PFSK-1 (cell line): Measurements from ENCODE around the gene GABRA1.

Experiments
- FOXP2 ChIP-seq: optimal IDR thresholded peaks from 2 replicates; pipeline ENCODE3; 2011; ENCODE audit warnings: borderline replicate concordance, control low read depth, inconsistent platforms; ENCODE audit not compliant: insufficient read depth; ENCODE audit errors: extremely low read length, extremely low read depth
- POLR2AphosphoS5 ChIP-seq: IDR thresholded peaks from 2 replicates; pipeline ENCODE4 v1.6.1; 2012; ENCODE audit warnings: low read depth, mild to moderate bottlenecking, control low read depth, low read length, moderate library complexity
- SIN3A ChIP-seq: IDR thresholded peaks from 2 replicates; pipeline ENCODE4 v1.6.1; 2012; ENCODE audit warnings: mild to moderate bottlenecking, low read length, moderate library complexity, borderline replicate concordance; ENCODE audit not compliant: insufficient read depth
- TAF1 ChIP-seq: IDR thresholded peaks from 2 replicates; pipeline ENCODE4 v1.6.1; 2012; ENCODE audit warnings: low read length, control low read depth, borderline replicate concordance; ENCODE audit not compliant: insufficient read depth
- TF ChIP-seq, protein P1 (sequence below), 2 experiments: IDR thresholded peaks; 2 replicates each; pipeline versions ENCODE4 v1.6.1 to v1.8.0; 2011 to 2012; ENCODE audit warnings: low read depth in 2 of 2, low read length in 2 of 2, control low read depth in 1 of 2, inconsistent platforms in 1 of 2, mild to moderate bottlenecking in 1 of 2, moderate library complexity in 1 of 2; ENCODE audit not compliant: insufficient read depth in 1 of 2

The GABRA1 gene

DNA sequence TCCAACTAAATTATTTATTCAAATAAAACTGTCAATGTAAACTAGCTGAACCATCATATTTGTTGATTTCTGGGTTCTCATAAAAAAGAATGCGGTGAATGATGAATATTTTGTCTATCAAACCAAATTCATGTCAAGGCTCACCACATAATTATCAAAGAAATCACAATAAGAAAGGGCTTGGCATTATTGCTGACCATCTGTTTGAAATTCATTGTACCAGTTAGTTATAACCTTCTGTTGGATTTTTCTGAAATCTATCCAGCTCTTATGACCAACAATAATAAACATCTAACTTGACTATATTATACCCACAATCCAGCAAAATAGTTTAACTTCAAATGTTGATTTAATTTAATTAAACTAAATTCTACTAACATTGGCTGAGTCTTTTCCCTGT is 53.1 kb downstream of the GABRA1 start:
- no peak for TF ChIP-seq SIN3A
- no peak for TF ChIP-seq FOXP2
- TF ChIP-seq, protein P1, sequence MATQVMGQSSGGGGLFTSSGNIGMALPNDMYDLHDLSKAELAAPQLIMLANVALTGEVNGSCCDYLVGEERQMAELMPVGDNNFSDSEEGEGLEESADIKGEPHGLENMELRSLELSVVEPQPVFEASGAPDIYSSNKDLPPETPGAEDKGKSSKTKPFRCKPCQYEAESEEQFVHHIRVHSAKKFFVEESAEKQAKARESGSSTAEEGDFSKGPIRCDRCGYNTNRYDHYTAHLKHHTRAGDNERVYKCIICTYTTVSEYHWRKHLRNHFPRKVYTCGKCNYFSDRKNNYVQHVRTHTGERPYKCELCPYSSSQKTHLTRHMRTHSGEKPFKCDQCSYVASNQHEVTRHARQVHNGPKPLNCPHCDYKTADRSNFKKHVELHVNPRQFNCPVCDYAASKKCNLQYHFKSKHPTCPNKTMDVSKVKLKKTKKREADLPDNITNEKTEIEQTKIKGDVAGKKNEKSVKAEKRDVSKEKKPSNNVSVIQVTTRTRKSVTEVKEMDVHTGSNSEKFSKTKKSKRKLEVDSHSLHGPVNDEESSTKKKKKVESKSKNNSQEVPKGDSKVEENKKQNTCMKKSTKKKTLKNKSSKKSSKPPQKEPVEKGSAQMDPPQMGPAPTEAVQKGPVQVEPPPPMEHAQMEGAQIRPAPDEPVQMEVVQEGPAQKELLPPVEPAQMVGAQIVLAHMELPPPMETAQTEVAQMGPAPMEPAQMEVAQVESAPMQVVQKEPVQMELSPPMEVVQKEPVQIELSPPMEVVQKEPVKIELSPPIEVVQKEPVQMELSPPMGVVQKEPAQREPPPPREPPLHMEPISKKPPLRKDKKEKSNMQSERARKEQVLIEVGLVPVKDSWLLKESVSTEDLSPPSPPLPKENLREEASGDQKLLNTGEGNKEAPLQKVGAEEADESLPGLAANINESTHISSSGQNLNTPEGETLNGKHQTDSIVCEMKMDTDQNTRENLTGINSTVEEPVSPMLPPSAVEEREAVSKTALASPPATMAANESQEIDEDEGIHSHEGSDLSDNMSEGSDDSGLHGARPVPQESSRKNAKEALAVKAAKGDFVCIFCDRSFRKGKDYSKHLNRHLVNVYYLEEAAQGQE (IDR thresholded peaks at IDR 0.05; ENCODE audit: insufficient read depth in 1 of 2, low read depth in 2 of 2, low read length in 2 of 2): no peak
- no peak for TF ChIP-seq POLR2AphosphoS5
- TF ChIP-seq TAF1: no peak

DNA sequence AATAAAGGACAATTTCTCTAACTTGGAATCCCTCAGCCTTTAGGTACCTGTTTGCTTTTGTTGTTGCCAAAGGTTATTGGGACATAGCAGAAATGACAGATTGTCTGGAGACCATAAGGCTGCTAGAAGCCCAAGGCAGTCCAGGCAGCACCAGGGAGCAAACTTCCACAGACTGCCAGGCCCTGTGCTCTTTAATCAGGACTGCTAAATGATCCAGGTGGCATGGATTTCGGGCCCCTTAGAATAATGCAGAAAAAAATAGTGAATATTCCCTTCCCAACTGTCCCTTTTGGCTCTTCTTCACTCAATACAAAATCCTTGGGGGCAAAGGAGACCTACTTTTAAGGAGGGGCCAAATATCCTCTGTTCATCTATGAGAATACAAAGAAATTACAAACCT is 73.9 kb downstream of the GABRA1 start:
- no peak for TF ChIP-seq FOXP2
- TF ChIP-seq, protein P1 (IDR thresholded peaks at IDR 0.05; ENCODE audit: insufficient read depth in 1 of 2, low read depth in 2 of 2, low read length in 2 of 2): no peak
- TF ChIP-seq POLR2AphosphoS5: no peak
- TF ChIP-seq TAF1: no peak
- no peak for TF ChIP-seq SIN3A

DNA sequence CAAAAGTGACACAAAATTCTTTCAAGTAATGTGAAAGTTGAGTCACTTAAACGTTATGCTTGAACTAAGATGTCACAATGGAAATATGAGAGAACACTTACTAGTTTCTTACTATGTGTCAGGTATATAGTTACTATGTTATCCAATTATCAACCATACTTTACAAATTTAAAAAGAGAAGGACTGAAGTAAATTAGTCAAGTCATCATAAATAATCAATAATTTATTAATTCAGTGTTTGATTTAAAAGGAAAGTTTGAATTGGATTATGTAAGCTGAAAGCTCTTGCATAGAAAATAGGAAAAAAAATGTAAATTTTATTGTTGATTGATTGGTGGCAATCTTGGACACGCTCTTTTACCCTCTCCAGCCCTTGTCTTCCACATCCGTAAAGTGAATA is 76.3 kb downstream of the GABRA1 start:
- TF ChIP-seq TAF1: no peak
- TF ChIP-seq, protein P1 (IDR thresholded peaks at IDR 0.05; ENCODE audit: insufficient read depth in 1 of 2, low read depth in 2 of 2, low read length in 2 of 2): no peak
- no peak for TF ChIP-seq FOXP2
- no peak for TF ChIP-seq SIN3A
- no peak for TF ChIP-seq POLR2AphosphoS5

DNA sequence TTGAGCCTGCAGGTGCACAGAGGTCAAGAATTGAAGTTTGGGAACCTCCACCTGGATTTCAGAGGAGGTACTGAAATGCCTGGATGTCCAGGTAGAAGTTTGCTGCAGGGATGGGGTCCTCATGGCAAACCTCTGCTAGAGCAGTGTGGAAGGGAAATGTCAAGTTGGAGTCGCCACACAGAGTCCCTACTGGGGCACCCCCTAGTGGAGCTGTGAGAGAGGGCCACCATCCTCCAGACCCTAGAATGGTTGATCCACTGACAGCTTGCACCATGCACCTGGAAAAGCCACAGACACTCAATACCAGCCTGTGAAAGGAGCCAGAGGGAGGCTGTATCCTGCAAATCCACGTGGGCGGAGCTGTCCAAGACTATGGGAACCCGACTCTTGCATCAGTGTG is 78.0 kb downstream of the GABRA1 start:
- TF ChIP-seq POLR2AphosphoS5 (no peak), FOXP2 (no peak), TAF1 (no peak)
- TF ChIP-seq, protein P1 (IDR thresholded peaks at IDR 0.05; ENCODE audit: insufficient read depth in 1 of 2, low read depth in 2 of 2, low read length in 2 of 2): no peak

DNA sequence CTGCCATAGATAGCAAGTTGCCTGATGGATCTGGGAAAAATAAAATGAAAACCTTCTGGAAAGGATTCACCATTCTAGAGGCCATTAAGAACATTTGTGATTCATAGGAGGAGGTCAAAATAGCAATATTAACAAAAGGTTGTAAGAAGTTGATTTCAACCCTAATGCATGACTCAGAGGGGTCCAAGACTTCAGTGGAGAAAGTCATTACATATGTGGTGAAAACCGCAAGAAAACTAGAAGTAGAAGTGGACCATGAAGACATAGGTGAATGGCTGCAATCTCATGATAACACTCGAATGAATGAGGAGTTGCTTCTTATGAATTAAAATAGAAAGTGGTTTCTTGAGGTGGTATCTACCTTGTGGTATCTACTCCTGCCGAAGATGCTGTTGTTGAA is 86.6 kb downstream of the GABRA1 start:
- TF ChIP-seq TAF1 (no peak), POLR2AphosphoS5 (no peak), SIN3A (no peak), FOXP2 (no peak)
- TF ChIP-seq, protein P1 (IDR thresholded peaks at IDR 0.05; ENCODE audit: insufficient read depth in 1 of 2, low read depth in 2 of 2, low read length in 2 of 2): no peak
